ENCODE results near the gene MLXIP. TPM values are rescaled to one million over a fixed set of nuclear protein-coding genes. Genes with fewer than 3 reads are reported as not detected.

Gene MLXIP
- total and polyA plus RNA-seq, 9 of the 15 experiments (the other 6 are each of a cell fraction or from before 2014, with no cell fraction given), result 2.2 to 66.3 (median 18.1) TPM

GRCh38 chr12:122052285-122052684 lies 26.3 kb upstream of the MLXIP start:
- TF ChIP-seq ZNF274 (IDR thresholded peaks at IDR 0.05; ENCODE audit: borderline replicate concordance, low read depth, low read length) (no peak), FOSL1 (tag; conservative IDR thresholded peaks at IDR 0.05) (no peak), PRMT5 (CRISPR knock-in tag; IDR thresholded peaks at IDR 0.05) (no peak), PTBP1 (IDR thresholded peaks at IDR 0.05; ENCODE audit: low read depth, low read length) (no peak)
- Histone ChIP-seq H3K9me1 (ENCODE audit: control insufficient read depth, insufficient read depth, low read length) (no peaks in the 10 kb centered on the region), H3K4me2 (ENCODE audit: insufficient read depth, low read length) (no peak overlapping the region), H3K27me3 (ENCODE audit: control insufficient read depth in 2 of 2, insufficient read depth in 2 of 2, low read length in 2 of 2) (no peaks in the 10 kb centered on the region), H3K79me2 (ENCODE audit: control insufficient read depth, insufficient read depth, low read length) (no peaks in the 10 kb centered on the region; the same call in 2 of the 3 replicates), H3K27ac (ENCODE audit: extremely low read depth, low read depth, low read length) (no peak overlapping the region), H3K4me1 (replicated peaks in 1 of 2; ENCODE audit: control insufficient read depth in 2 of 2, insufficient read depth in 2 of 2, low read length in 2 of 2) (peaks cover 0 to 14% of the 10 kb centered on the region in 2 experiments; a peak in 3 of 5 replicates), H2AFZ (ENCODE audit: low read depth, low read length) (no peak overlapping the region), H3K36me3 (ENCODE audit: control insufficient read depth, insufficient read depth, low read length) (peaks cover 34% of the 10 kb centered on the region; the same call in 2 of the 3 replicates), H3K4me3 (no peak overlapping the region), H4K20me1 (replicated peaks; ENCODE audit: control insufficient read depth, insufficient read depth, low read length) (no peaks in the 10 kb centered on the region), H3K9ac (ENCODE audit: insufficient read depth in 1 of 2, low read depth in 2 of 2, low read length in 2 of 2) (no peak overlapping the region), H3K9me3 (replicated peaks; ENCODE audit: control insufficient read depth, insufficient read depth, low read depth, low read length) (no peaks in the 10 kb centered on the region)
- in situ Hi-C loops (cut with MboI) (no loop called here), intact Hi-C loops (cut with micrococcal nuclease) (no loop called here)
- WGBS (ENCODE audit: insufficient coverage, low coverage, missing lambda C conversion rate), result 100% methylated on average over 2 of the region's 2 CpGs
- FAIRE-seq (no peak), DNase-seq (ENCODE audit: extremely low read depth in 1 of 4, low spot score in 3 of 4) (no peak), ATAC-seq (no peak)
- no TSS peak for BruUV-seq (replicated peaks)
- ChIA-PET CTCF (ENCODE audit: low intra/inter-chr PET ratio) (interaction anchor here (4.2 kb wide), 1 partner anchor 71 kb away, joined by 76 read pairs; no protein-coding TSS in a partner anchor), POLR2A (interaction anchor here (1.5 kb wide), 1 partner anchor 11 kb away, joined by 7 read pairs; no protein-coding TSS in a partner anchor)

DNA sequence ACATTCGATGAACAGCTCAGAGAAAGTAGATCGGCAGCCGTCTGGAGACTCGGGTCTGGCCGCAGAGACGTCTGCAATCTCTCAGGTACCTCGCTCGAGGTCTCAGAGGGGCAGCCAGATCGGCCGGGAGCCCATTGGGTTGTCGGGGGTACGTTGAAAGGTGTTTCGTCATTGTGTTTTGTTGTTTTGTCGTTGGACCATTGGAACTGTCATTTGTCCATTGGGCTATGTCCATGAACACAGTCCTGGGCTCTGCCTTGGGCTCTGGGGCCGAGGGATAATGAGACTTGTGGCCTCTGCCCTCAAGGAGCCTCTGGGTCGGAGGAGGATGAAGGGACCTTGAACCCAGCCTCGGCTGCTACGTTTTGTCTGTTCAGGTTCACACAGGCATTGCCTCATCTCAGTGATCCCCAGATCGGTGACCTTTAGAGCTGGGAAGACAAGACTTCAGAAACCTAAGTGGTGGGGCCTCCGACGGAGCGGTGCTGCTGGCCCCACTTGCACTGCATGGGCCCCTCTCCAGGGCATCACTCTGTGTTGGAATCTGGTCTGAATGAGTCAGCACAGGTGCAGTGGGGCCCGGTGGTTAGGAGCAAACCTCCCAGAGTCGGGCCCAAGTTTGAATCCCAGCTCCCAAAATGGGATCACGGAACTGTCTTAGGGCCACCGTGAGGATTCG lies 23.6 kb upstream of the MLXIP start:
- ATAC-seq (no peak), DNase-seq (ENCODE audit: extremely low read depth in 1 of 4, low spot score in 3 of 4) (no peak), FAIRE-seq (no peak)
- in situ Hi-C loops (cut with MboI) (loop anchor here (5.0 kb wide), 1 partner anchor 67 kb away; no protein-coding TSS in a partner anchor), intact Hi-C loops (cut with micrococcal nuclease) (loop anchor here (1.0 kb wide), 2 partner anchors 68 to 136 kb away; no protein-coding TSS in a partner anchor)
- 91% methylated on average over 24 of the region's 27 CpGs for WGBS (ENCODE audit: insufficient coverage, low coverage, missing lambda C conversion rate)
- no TSS peak for BruUV-seq (replicated peaks)
- H3K4me3 ChIP-seq, result no peak overlapping the region
- POLR2A ChIA-PET, result interaction anchor here (0.7 to 1.4 kb wide), 6 partner anchors 8 to 169 kb away, joined by 3 to 5 read pairs (median 4); no protein-coding TSS in a partner anchor
- no peak overlapping the region for H3K9ac ChIP-seq (ENCODE audit: insufficient read depth in 1 of 2, low read depth in 2 of 2, low read length in 2 of 2)
- no peaks in the 10 kb centered on the region for H4K20me1 ChIP-seq (replicated peaks; ENCODE audit: control insufficient read depth, insufficient read depth, low read length)
- peaks cover 0 to 18% of the 10 kb centered on the region in 2 experiments; a peak in 2 of 5 replicates for H3K4me1 ChIP-seq (replicated peaks in 1 of 2; ENCODE audit: control insufficient read depth in 2 of 2, insufficient read depth in 2 of 2, low read length in 2 of 2)
- no peak overlapping the region for H2AFZ ChIP-seq (ENCODE audit: low read depth, low read length)
- CTCF ChIA-PET (ENCODE audit: low intra/inter-chr PET ratio), result interaction anchor here (0.7 to 4.2 kb wide), 8 partner anchors 26 to 136 kb away, joined by 3 to 76 read pairs (median 6); no protein-coding TSS in a partner anchor
- no peaks in the 10 kb centered on the region; the same call in 2 of the 3 replicates for H3K79me2 ChIP-seq (ENCODE audit: control insufficient read depth, insufficient read depth, low read length)
- no peak overlapping the region for H3K27ac ChIP-seq (ENCODE audit: extremely low read depth, low read depth, low read length)
- no peaks in the 10 kb centered on the region for H3K27me3 ChIP-seq (ENCODE audit: control insufficient read depth in 2 of 2, insufficient read depth in 2 of 2, low read length in 2 of 2)
- H3K9me3 ChIP-seq (replicated peaks; ENCODE audit: control insufficient read depth, insufficient read depth, low read depth, low read length), result no peaks in the 10 kb centered on the region
- H3K36me3 ChIP-seq (ENCODE audit: control insufficient read depth, insufficient read depth, low read length), result peaks cover 52% of the 10 kb centered on the region
- H3K4me2 ChIP-seq (ENCODE audit: insufficient read depth, low read length), result no peak overlapping the region
- H3K9me1 ChIP-seq (ENCODE audit: control insufficient read depth, insufficient read depth, low read length), result no peaks in the 10 kb centered on the region
- TF ChIP-seq CBFA2T2 (conservative IDR thresholded peaks at IDR 0.05) (no peak), SAFB2 (IDR thresholded peaks at IDR 0.05; ENCODE audit: borderline replicate concordance, low read depth, low read length, severe bottlenecking) (no peak), FOSL1 (tag; conservative IDR thresholded peaks at IDR 0.05) (no peak), ZNF121 (CRISPR knock-in tag; conservative IDR thresholded peaks at IDR 0.05) (no peak), OTX1 (CRISPR knock-in tag; IDR thresholded peaks at IDR 0.05) (no peak), SMARCE1 (IDR thresholded peaks at IDR 0.05) (no peak)
- TF ChIP-seq, protein P1, sequence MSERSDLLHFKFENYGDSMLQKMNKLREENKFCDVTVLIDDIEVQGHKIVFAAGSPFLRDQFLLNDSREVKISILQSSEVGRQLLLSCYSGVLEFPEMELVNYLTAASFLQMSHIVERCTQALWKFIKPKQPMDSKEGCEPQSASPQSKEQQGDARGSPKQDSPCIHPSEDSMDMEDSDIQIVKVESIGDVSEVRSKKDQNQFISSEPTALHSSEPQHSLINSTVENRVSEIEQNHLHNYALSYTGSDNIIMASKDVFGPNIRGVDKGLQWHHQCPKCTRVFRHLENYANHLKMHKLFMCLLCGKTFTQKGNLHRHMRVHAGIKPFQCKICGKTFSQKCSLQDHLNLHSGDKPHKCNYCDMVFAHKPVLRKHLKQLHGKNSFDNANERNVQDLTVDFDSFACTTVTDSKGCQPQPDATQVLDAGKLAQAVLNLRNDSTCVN (CRISPR knock-in tag; IDR thresholded peaks at IDR 0.05), result no peak

Data from K562 (cell line).